Nephron (organoid): ENCODE measurements around the gene CTXND1.

Experiments used
- H3K27ac Mint-ChIP-seq, 3 experiments: 2 replicates each; pipeline ENCODE4 v1.8.0; 2020; ENCODE audit warnings: mixed read lengths in 3 of 3, mild to moderate bottlenecking in 2 of 3, moderate library complexity in 1 of 3
- H3K27me3 Mint-ChIP-seq: 2 replicates; pipeline ENCODE4 v1.8.0; 2021; ENCODE audit warnings: low read depth, mild to moderate bottlenecking, moderate library complexity, mixed read lengths
- H3K36me3 Mint-ChIP-seq: 2 replicates; pipeline ENCODE4 v1.8.0; 2020; ENCODE audit warnings: low read depth, mixed read lengths
- H3K4me1 Mint-ChIP-seq: 2 replicates; pipeline ENCODE4 v1.8.0; 2020; ENCODE audit warnings: mixed read lengths
- H3K4me3 Mint-ChIP-seq, 3 experiments: 2 replicates each; pipeline ENCODE4 v1.8.0; 2020; ENCODE audit warnings: mild to moderate bottlenecking in 3 of 3, mixed read lengths in 3 of 3, moderate library complexity in 2 of 3
- H3K9me3 Mint-ChIP-seq: 2 replicates; pipeline ENCODE4 v1.8.0; 2020; ENCODE audit warnings: mixed read lengths
- CTCF ChIP-seq, 3 experiments: fragments of 200-600 bp; sonication (generic); IDR thresholded peaks; one replicate each; pipeline ENCODE4 v1.5.0; 2021; ENCODE audit warnings: antibody characterized with exemption in 3 of 3; ENCODE audit not compliant: unreplicated experiment in 3 of 3

Gene CTXND1

DNA sequence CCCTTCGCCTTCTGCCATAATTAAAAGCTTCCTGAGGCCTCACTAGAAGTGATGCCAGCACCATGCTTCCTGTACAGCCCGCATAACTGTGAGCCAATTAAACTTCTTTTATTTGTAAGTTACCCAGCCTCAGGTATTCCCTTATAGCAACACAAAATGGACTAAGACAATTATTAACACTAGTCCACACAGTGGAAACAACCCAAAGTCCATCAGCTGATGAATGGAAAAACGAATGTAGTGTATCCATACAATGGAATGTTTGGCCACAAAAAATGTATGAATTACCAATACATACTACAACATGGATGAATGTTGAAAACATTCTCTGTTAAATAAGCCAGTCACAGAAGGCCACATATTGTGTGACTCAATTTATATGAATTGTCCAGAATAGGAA, 22.5 kb upstream of the CTXND1 start:
- H3K36me3 Mint-ChIP-seq: no peaks in the 10 kb centered on the region
- no peak for TF ChIP-seq CTCF (IDR thresholded peaks at IDR 0.05; ENCODE audit: unreplicated experiment in 3 of 3)
- H3K4me1 Mint-ChIP-seq: no peaks in the 10 kb centered on the region
- H3K4me3 Mint-ChIP-seq: no peak overlapping the region
- peaks cover 21% of the 10 kb centered on the region for H3K27me3 Mint-ChIP-seq
- H3K27ac Mint-ChIP-seq: no peak overlapping the region
- no peaks in the 10 kb centered on the region for H3K9me3 Mint-ChIP-seq

DNA sequence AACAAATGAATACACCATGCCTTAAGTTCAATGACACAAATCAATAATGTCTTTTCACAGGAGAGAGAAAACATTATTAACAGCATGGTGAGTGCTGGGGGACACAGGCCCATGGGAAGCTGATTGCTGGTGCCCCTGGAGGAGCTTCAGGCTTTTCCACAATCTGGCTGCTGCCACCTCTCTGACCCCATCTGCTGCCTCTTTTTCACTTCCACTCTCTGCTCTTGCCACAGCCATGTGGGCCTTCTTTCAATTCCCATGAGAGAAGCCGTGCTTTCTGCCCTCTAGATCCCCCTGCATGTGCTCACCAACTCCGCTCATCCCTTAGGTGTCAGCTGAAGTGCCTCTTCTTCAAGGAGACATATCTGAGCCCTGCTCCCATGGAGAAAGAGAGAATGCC, 21.0 kb upstream of the CTXND1 start:
- Mint-ChIP-seq H3K4me3 (no peak overlapping the region), H3K4me1 (no peaks in the 10 kb centered on the region), H3K36me3 (no peaks in the 10 kb centered on the region), H3K27ac (no peak overlapping the region), H3K9me3 (no peaks in the 10 kb centered on the region), H3K27me3 (peaks cover 36% of the 10 kb centered on the region)
- no peak for TF ChIP-seq CTCF (IDR thresholded peaks at IDR 0.05; ENCODE audit: unreplicated experiment in 3 of 3)

- H3K4me1 Mint-ChIP-seq: no peaks in the 10 kb centered on the region
- H3K9me3 Mint-ChIP-seq: no peaks in the 10 kb centered on the region
- no peak overlapping the region for H3K4me3 Mint-ChIP-seq
- no peak for TF ChIP-seq CTCF (IDR thresholded peaks at IDR 0.05; ENCODE audit: unreplicated experiment in 3 of 3)
- H3K27ac Mint-ChIP-seq: no peak overlapping the region
- H3K27me3 Mint-ChIP-seq: peaks cover 54% of the 10 kb centered on the region
- H3K36me3 Mint-ChIP-seq: no peaks in the 10 kb centered on the region
Observed at GRCh38 chr15:80270472-80270871, 18.5 kb upstream of the CTXND1 start.

DNA sequence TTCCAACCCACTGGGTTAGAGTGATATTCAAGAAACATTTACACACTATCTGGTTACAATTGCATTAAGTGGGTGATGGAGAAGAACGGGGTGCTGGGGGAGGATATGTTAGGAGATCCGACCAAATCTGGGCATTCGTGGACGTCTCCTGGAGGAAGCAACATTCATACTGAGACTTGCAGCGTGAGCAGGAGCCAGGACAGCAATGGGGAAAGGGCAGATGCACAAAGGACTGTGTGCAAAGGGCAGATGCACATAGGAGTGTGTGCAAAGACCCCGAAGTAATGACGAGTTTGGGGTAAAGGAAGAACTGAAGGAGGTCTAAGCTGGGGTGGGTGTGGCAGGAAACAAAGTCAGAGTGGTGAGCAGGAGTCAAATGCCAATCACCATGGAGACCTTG, 16.1 kb upstream of the CTXND1 start:
- peaks cover 66% of the 10 kb centered on the region for H3K27me3 Mint-ChIP-seq
- no peak overlapping the region for H3K27ac Mint-ChIP-seq
- no peaks in the 10 kb centered on the region for H3K36me3 Mint-ChIP-seq
- no peaks in the 10 kb centered on the region for H3K4me1 Mint-ChIP-seq
- no peak overlapping the region for H3K4me3 Mint-ChIP-seq
- TF ChIP-seq CTCF (IDR thresholded peaks at IDR 0.05; ENCODE audit: unreplicated experiment in 3 of 3): no peak
- H3K9me3 Mint-ChIP-seq: no peaks in the 10 kb centered on the region

DNA sequence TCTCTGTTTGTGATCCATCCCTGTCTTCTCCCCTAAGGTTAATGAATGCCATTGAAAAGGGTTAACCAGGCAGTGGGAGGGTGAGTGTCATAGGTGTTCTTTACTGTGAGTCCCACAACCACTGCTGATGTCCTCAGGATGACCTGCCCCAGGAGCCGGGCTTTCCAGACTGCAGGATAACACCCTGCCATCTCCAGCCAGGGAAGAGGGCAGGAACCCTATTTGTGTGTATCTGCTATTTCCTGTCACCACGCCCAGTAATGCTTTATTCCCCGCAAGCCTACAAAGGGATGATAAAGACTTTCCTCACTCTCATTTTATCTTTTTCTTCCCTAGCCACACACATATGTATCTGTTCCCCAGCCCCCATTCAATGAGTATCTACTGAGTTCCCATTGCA, 15.6 kb upstream of the CTXND1 start:
- Mint-ChIP-seq H3K4me3 (no peak overlapping the region), H3K9me3 (no peaks in the 10 kb centered on the region), H3K36me3 (no peaks in the 10 kb centered on the region), H3K4me1 (no peaks in the 10 kb centered on the region), H3K27me3 (peaks cover 66% of the 10 kb centered on the region), H3K27ac (no peak overlapping the region)
- TF ChIP-seq CTCF (IDR thresholded peaks at IDR 0.05; ENCODE audit: unreplicated experiment in 3 of 3): no peak

DNA sequence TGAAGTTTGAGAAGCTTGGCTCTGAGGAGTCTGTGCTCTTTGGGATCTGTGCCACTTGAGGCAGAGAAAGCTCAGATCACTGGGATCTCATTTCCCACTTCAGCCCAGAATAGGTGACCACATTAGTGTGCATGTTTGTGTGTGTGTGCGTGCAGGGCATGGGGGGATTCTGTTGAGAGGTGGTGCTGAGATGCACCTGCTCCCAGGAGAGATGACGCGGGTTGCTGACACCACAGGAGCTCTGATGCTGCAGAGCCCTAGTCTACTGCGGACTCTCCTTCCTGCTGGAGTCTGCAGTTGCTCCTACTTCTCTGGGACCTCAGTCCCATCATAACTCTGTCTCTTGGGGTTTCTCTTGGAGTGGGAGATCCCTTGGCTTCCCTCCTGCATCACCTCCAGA, 14.7 kb upstream of the CTXND1 start:
- Mint-ChIP-seq H3K27ac (no peak overlapping the region), H3K4me1 (no peaks in the 10 kb centered on the region), H3K9me3 (no peaks in the 10 kb centered on the region), H3K4me3 (no peak overlapping the region), H3K36me3 (no peaks in the 10 kb centered on the region), H3K27me3 (peaks cover 73% of the 10 kb centered on the region)
- TF ChIP-seq CTCF (IDR thresholded peaks at IDR 0.05; ENCODE audit: unreplicated experiment in 3 of 3): no peak
